GM23248 (cell line): Measurements from ENCODE around the gene RUVBL2. TPM values are rescaled to one million over a fixed set of nuclear protein-coding genes. Genes with fewer than 3 reads are reported as not detected.

Source experiments
- DNase-seq: peaks from one replicate; pipeline ENCODE4 v3.0.0-alpha.2; 2015
- H2AFZ ChIP-seq: fragments of 200-600 bp; sonication (generic); 2 replicates; pipeline ENCODE4 v1.6.1; 2016; ENCODE audit warnings: antibody characterized with exemption
- H3F3A ChIP-seq: fragments of 200-600 bp; sonication (generic); 2 replicates; pipeline ENCODE4 v1.6.1; 2016; ENCODE audit warnings: mild to moderate bottlenecking, antibody characterized with exemption, mixed run types; ENCODE audit not compliant: insufficient read depth
- H3K27ac ChIP-seq: fragments of 200-600 bp; sonication (generic); 2 replicates; pipeline ENCODE4 v1.5.1; 2016; ENCODE audit warnings: mild to moderate bottlenecking
- H3K27me3 ChIP-seq: fragments of 200-600 bp; sonication (generic); replicated peaks from 2 replicates; pipeline ENCODE4 v1.6.1; 2016; ENCODE audit warnings: mild to moderate bottlenecking; ENCODE audit not compliant: insufficient read depth
- H3K36me3 ChIP-seq: fragments of 200-600 bp; sonication (generic); 2 replicates; pipeline ENCODE4 v1.6.1; 2016; ENCODE audit warnings: low read depth, mild to moderate bottlenecking
- H3K4me1 ChIP-seq: fragments of 200-600 bp; sonication (generic); 2 replicates; pipeline ENCODE4 v1.6.1; 2016; ENCODE audit warnings: mild to moderate bottlenecking; ENCODE audit not compliant: insufficient read depth
- H3K4me2 ChIP-seq: fragments of 200-600 bp; sonication (generic); one replicate; pipeline ENCODE4 v1.6.1; 2016; ENCODE audit warnings: mild to moderate bottlenecking; ENCODE audit not compliant: unreplicated experiment
- H3K4me3 ChIP-seq: fragments of 200-600 bp; sonication (generic); 2 replicates; pipeline ENCODE4 v1.5.1; 2016; ENCODE audit warnings: mild to moderate bottlenecking
- H3K79me2 ChIP-seq: fragments of 200-600 bp; sonication (generic); 2 replicates; pipeline ENCODE4 v1.6.1; 2016; ENCODE audit warnings: mild to moderate bottlenecking; ENCODE audit not compliant: insufficient read depth
- H3K9ac ChIP-seq: fragments of 200-600 bp; sonication (generic); 2 replicates; pipeline ENCODE4 v1.6.1; 2016; ENCODE audit warnings: mild to moderate bottlenecking
- H3K9me2 ChIP-seq: fragments of 200-600 bp; sonication (generic); 2 replicates; pipeline ENCODE4 v1.6.1; 2016; ENCODE audit warnings: mixed run types, mild to moderate bottlenecking, moderate library complexity; ENCODE audit not compliant: insufficient read depth
- H3K9me3 ChIP-seq: fragments of 200-600 bp; sonication (generic); one replicate; pipeline ENCODE4 v1.6.1; 2017; ENCODE audit warnings: low read depth
- H4K20me1 ChIP-seq: fragments of 200-600 bp; sonication (generic); 2 replicates; pipeline ENCODE4 v1.6.0; 2016; ENCODE audit not compliant: insufficient read depth
- EZH2 ChIP-seq: fragments of 200-600 bp; sonication (generic); IDR thresholded peaks from 2 replicates; pipeline ENCODE4 v1.6.1; 2018; ENCODE audit warnings: antibody characterized with exemption, mild to moderate bottlenecking; ENCODE audit not compliant: insufficient read depth, poor library complexity, severe bottlenecking
- EZH2phosphoT487 ChIP-seq: fragments of 200-600 bp; sonication (generic); IDR thresholded peaks from 2 replicates; pipeline ENCODE4 v1.6.1; 2018; ENCODE audit warnings: antibody characterized with exemption, moderate library complexity, mild to moderate bottlenecking, low read depth; ENCODE audit not compliant: insufficient read depth
- WGBS, 2 experiments: methylation state at CpG; one replicate each; pipeline ENCODE4 v1.1.6; 2015 to 2017; ENCODE audit warnings: low lambda C conversion rate in 2 of 2, low coverage in 1 of 2; ENCODE audit errors: missing lambda C conversion rate in 2 of 2; 5-methylcytosine and 5-hydroxymethylcytosine counted together
- in situ Hi-C: fragments of 300-500 bp; cut with MboI; formaldehyde crosslinking; loops from 2 replicates; pipeline ENCODE4 v1.15.0; 2020
- polyA plus RNA-seq: library from polyadenylated mRNA; unstranded; fragments of >200 nt; fragmentation: Nextera tagmentation; extraction: Ambion mirVana; gene quantifications from 2 replicates; pipeline ENCODE4 v1.2.1, GENCODE V29; 2016
- total RNA-seq: library from RNA; depleted of rRNA; stranded (reverse); fragments of >200 nt; shearing (Covaris generic); gene quantifications from 2 replicates; pipeline ENCODE4 v1.2.3, GENCODE V29; 2014

Gene RUVBL2
- total and polyA plus RNA-seq, 2 experiments from 2014 or later, result 129 to 177 TPM

DNA sequence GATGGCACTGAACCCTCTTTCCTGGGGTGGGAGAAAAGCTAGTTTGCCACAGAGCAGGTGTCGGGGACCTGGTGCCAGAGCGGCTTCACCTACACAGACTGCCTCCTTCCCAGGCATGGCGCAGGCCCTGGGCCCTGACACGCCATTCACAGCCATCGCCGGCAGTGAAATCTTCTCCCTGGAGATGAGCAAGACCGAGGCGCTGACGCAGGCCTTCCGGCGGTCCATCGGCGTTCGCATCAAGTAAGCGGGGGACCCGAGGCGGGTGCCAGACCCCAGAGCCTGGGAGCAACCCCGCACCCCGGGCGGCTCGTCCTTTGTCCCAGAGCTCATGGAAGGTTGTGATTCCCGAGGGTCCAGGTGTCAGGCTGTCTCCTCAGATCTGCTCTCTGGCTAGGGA, 13.2 kb downstream of the RUVBL2 start:
- no peaks in the 10 kb centered on the region for H4K20me1 ChIP-seq
- in situ Hi-C loops, result no loop called here
- no peak for DNase-seq
- no peak overlapping the region for H3K4me2 ChIP-seq
- H3K9me2 ChIP-seq, result no peaks in the 10 kb centered on the region
- no peak overlapping the region for H2AFZ ChIP-seq
- TF ChIP-seq EZH2phosphoT487 (no peak), EZH2 (no peak)
- peaks cover 6% of the 10 kb centered on the region; the same call in 1 of the 2 replicates for H3K79me2 ChIP-seq
- no peaks in the 10 kb centered on the region for H3K27me3 ChIP-seq
- no peaks in the 10 kb centered on the region for H3K9me3 ChIP-seq
- no peak overlapping the region for H3K4me3 ChIP-seq
- no peaks in the 10 kb centered on the region for H3F3A ChIP-seq
- WGBS, 2 experiments, result 94 to 95% methylated on average over 17 to 22 of the region's 22 CpGs
- no peak overlapping the region for H3K9ac ChIP-seq
- H3K27ac ChIP-seq, result no peak overlapping the region
- H3K36me3 ChIP-seq, result peaks cover 3% of the 10 kb centered on the region; the same call in 1 of the 2 replicates
- H3K4me1 ChIP-seq, result no peaks in the 10 kb centered on the region

DNA sequence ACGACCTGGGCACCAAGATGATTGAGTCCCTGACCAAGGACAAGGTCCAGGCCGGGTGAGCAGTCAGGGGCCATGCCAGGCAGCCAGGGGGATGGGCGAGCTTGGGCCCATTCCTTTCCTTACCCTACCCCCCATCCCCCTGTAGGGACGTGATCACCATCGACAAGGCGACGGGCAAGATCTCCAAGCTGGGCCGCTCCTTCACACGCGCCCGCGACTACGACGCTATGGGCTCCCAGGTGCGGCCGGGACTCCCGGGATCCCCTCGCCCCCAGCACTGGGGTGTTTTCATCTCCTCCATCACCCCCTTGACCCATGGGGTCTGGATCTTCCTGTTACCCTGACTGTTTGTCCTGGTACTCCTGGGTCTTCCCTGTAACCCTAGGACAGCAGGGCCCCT, 16.1 kb downstream of the RUVBL2 start:
- Histone ChIP-seq H3K9ac (no peak overlapping the region), H3K4me1 (no peaks in the 10 kb centered on the region), H3K27me3 (no peaks in the 10 kb centered on the region), H3K9me2 (no peaks in the 10 kb centered on the region), H3K36me3 (peaks cover 3% of the 10 kb centered on the region; the same call in 1 of the 2 replicates), H3F3A (no peaks in the 10 kb centered on the region), H3K4me2 (no peak overlapping the region), H4K20me1 (no peaks in the 10 kb centered on the region), H2AFZ (no peak overlapping the region), H3K79me2 (no peaks in the 10 kb centered on the region), H3K9me3 (no peaks in the 10 kb centered on the region), H3K27ac (no peak overlapping the region), H3K4me3 (no peak overlapping the region)
- no peak for DNase-seq
- in situ Hi-C loops, result no loop called here
- 88 to 91% methylated on average over 17 to 18 of the region's 18 CpGs for whole genome bisulfite sequencing, 2 experiments
- no peak for TF ChIP-seq EZH2phosphoT487
- no peak for TF ChIP-seq EZH2

- TF ChIP-seq EZH2 (no peak), EZH2phosphoT487 (no peak)
- Histone ChIP-seq H3K9me2 (no peaks in the 10 kb centered on the region), H3K4me3 (no peak overlapping the region), H3K27ac (no peak overlapping the region), H4K20me1 (no peaks in the 10 kb centered on the region), H3K4me1 (no peaks in the 10 kb centered on the region), H3K9ac (no peak overlapping the region), H2AFZ (no peak overlapping the region), H3K9me3 (no peaks in the 10 kb centered on the region), H3F3A (no peaks in the 10 kb centered on the region), H3K27me3 (no peaks in the 10 kb centered on the region), H3K36me3 (peaks cover 3% of the 10 kb centered on the region; the same call in 1 of the 2 replicates), H3K4me2 (no peak overlapping the region), H3K79me2 (no peaks in the 10 kb centered on the region)
- WGBS, 2 experiments, result 80 to 86% methylated on average over 15 to 18 of the region's 18 CpGs
- in situ Hi-C loops, result no loop called here
- no peak for DNase-seq
These were observed 16.8 kb downstream of the RUVBL2 start for GRCh38 chr19:49010453-49010852.

DNA sequence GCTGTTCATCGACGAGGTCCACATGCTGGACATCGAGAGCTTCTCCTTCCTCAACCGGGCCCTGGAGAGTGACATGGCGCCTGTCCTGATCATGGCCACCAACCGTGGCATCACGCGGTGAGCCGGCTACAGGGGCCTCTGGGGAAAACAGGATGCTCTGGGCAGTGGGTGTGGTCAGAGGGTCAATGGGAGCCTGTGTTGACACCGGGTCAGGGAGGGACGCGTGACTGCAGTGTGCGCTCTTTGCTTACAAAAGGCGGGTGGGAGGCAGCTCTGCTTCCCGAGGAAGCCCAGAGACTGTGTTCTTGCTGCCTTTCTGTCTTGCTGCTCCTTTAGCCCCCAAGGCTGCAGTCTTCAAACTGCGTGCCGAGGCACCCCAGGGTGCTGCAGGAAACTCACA, 17.5 kb downstream of the RUVBL2 start:
- Histone ChIP-seq H3K4me1 (no peaks in the 10 kb centered on the region), H3K27me3 (no peaks in the 10 kb centered on the region), H3K9me2 (no peaks in the 10 kb centered on the region), H3K9ac (no peak overlapping the region), H3K4me3 (no peak overlapping the region), H3K27ac (no peak overlapping the region), H3K79me2 (no peaks in the 10 kb centered on the region), H4K20me1 (no peaks in the 10 kb centered on the region), H3K4me2 (no peak overlapping the region), H2AFZ (no peak overlapping the region), H3K36me3 (peaks cover 3% of the 10 kb centered on the region; the same call in 1 of the 2 replicates), H3F3A (no peaks in the 10 kb centered on the region), H3K9me3 (no peaks in the 10 kb centered on the region)
- WGBS, 2 experiments, result 82 to 92% methylated on average over 12 to 17 of the region's 17 CpGs
- DNase-seq, result no peak
- TF ChIP-seq EZH2phosphoT487, result no peak
- TF ChIP-seq EZH2, result no peak
- in situ Hi-C loops, result no loop called here
